GM21447 (cell line): ENCODE results near the gene TCF21.

Experiments used
- ATAC-seq: cut with Tn5 transposase; IDR thresholded peaks from one replicate; pipeline ENCODE4 v1.9.1; 2021; ENCODE audit not compliant: unreplicated experiment

TCF21 gene

DNA sequence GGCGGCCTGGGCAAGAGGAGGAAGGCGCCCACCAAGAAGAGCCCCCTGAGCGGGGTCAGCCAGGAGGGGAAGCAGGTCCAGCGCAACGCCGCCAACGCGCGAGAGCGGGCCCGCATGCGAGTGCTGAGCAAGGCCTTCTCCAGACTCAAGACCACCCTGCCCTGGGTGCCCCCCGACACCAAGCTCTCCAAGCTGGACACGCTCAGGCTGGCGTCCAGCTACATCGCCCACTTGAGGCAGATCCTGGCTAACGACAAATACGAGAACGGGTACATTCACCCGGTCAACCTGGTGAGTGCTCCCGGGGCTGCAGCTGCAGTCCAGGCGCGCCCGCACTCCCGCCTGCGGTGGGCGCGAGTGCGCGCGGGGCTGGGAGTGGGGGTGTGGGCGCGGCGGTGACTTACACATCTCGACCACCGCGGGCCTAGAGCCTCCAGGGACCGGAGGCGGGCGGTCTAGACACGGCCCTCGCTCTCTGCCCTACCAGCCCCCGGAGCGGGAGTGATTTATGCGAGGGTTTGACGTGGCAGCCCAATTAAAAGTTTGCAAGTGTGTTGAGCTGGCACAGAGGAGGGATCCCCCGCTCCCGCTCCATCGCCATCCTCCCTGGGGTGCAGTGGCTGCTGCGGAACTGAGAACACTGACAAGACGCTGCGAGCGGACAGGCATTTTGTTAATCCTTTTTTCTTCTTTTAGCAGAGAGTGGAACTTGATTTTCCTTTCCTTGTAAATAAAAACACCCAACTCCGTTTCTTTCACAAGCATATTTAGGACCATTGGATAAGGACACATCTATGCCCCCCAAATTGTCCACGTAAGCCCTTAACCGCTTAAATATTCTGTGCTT, 867 bp downstream of the TCF21 start:
- ATAC-seq = no peak

DNA sequence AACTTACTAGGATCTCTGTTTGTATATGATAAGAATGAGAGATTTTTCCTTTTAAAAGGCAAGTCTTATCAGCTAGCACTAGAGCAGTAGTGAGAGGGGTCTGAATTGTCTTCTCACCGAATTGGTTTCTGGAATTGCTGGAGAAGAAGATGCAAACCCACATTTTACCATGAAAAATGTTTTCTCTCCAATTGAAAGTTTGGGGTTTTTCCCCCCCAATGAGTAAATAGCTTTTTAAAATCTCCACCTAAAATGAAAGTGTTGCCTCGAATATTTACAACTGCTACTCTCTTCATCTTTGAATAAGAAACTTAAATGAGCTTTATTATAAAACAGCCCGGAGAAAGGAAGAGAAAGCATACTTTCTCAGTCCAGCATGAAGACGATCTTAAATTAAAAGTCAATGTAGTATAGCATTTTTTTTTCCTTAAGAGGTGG, 1.8 kb downstream of the TCF21 start:
- ATAC-seq = no peak

DNA sequence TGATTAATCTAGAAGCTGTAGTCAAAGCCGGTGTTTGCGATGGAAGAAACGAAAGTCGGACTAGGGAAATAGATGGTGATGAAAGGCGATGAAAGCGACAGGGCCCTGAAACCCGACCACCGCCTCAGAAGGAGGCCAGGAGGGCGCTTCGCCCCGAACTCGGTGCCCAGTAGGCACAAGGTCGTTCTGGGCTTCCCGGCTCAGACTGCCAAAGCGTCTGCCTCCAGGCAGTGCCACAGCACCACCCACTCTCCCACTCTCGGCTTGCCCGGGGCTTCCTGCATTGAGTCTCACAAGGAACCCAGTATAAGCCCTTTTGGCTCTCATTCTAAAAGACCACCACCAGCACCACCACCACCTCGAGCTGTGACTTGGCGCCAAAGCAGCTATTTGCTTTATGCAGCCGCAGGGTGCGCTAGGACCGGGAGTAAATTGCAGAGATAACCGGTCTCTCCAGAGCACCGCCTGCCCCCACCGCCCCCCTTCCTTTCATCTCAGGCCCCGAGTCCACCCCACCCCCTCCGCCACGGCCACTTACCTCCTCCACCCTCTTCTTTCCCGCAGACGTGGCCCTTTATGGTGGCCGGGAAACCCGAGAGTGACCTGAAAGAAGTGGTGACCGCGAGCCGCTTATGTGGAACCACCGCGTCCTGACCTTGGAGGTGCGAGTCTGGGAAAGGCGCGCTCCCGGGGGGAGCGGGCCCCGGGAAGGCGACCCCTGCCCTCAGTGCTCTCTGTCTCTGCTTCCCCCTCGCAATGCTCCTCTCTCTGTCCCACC, 2.4 kb downstream of the TCF21 start:
- no peak for ATAC-seq

DNA sequence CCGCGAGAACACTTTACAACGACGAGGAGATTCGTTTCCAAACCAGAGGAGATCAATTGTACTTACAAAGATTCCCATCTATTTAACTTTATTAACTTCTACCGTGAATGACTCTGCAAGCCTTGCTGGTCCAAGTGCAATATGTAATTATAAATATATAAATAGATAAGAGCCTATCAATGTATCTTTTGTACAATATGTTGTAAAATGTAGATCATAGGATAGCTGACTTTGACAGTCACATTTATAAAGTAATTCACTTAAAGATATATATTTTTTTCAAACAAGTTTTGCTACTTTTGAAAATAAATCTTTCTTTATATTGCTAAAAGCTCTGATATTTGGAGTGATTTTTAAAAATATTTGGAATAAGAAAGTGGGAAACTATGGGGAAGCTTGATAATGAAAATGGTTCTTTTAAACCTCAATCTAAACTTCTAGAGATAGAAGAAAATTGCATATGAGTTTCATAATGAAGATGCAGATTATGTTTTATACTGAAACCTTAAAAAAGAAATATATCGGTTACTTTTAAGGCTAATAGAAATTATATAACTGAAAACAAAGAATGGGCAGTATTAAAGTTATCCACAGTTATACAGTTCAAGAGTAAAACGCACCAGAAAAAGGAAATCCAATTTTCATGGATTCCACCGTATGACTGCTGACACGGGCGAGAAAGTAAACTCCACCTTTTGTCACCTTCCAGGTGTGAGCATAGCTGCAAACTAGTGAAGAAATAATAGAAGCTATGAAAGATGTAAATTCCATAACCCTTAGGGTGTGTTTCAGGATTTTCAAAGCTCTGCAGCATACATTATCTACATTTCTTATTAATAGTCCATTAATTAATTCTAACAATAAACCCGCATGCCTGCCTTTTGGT, 3.3 kb downstream of the TCF21 start:
- no peak for ATAC-seq

DNA sequence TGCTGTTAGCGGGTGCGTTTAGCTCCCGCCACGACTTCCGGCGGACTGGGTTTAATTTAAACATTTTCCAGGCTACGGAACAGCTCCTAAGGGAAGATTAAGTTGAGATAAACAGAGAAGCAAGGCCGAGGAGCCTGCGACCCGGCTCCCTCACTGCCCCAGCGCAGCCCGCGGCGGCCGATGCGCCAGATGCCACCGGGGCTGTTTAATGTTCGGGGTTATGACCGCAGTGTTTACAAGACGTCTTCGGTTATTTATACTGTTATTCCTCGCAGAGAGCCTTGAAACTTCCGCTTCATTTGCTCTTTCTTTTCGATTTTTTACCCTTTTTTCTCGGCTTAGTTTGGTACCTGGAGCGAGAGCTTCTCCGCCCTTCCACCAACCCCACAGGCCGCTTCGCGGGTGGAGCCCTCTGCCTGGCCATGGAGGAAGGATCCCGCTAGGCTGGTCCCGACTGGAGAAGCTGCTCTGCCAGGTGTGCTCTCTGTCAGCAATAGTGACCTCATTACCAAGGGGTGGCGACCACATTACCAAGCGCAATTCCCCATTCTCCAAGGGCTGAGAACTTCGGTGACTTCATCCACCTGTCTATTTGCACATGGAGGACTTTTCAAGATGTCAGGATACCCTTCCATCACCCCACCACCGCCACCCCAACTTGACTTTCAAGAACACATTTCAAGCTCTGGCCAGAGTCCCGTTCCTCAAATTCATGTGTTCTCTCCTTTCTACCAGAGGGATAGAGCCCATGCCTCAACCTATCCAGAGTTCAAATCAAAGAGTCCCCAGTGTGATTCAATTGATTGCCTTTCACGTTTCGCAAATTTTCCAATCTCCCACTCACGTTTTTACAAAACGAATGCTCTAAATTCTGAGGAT, 4.1 kb downstream of the TCF21 start:
- no peak for ATAC-seq

DNA sequence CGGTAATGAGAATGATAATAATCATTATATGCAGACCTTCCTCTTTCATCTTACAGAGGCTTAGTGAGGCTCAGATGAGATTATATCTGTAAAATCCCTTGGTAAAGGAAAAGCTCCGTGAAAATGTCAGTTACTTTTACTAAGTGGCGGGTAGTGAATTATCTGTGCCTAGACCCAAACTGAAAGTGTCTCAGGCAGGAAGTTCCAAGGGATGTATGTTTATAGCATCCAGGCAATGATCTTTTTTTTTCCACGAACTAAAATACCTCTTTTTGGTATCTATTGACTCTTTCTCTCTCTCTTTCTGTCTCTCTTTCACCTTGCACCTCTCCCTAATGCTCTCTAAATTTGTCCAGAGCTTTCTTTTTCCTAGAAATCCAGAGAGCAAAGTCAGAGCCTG, 5.0 kb downstream of the TCF21 start:
- no peak for ATAC-seq

DNA sequence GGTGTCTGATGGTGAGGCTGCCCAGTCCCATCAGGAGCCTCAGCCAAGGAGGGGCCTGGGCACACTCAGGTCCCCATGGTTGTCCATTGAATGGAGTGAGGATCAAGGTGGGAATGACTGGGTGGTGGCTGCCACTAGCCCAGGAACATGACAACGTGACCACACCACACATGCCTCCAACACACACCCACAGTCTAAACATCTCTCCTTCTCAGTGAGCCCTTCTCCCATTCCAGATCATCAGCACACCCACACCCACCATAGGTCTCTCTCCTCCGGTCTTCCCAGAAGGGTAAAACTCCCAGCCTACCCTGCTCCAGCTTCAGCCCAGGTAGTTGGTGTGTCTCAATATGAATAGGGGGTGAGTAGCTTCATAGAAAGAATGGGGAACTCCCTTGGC, 5.5 kb downstream of the TCF21 start:
- ATAC-seq = no peak

DNA sequence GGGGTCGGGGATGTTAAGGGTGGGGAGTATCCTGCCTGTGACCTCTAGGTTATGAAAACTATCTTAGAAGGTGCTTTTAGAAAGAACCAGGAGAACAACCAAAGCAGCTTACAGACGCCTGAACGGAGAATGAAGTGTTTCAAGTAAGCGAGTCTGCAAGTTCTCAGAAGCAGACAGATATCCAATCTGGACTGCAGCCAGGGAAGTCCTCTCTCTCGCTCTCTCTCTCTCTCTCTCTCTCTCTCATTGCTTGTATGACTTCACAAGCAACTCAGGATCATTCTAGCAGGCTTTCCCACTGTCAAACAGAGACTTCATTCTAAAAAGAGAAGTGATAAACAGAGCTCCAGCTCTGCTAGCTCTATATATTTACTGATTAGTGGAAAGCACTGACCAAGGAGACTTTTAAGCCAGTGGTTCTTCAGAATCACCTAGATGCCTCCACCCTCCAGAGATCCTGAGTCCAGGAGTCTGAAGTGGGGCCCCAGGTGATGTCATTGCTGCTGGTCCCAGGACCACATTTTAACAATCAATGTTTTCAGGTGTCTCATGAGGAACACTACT, 6.0 kb downstream of the TCF21 start:
- no peak for ATAC-seq

DNA sequence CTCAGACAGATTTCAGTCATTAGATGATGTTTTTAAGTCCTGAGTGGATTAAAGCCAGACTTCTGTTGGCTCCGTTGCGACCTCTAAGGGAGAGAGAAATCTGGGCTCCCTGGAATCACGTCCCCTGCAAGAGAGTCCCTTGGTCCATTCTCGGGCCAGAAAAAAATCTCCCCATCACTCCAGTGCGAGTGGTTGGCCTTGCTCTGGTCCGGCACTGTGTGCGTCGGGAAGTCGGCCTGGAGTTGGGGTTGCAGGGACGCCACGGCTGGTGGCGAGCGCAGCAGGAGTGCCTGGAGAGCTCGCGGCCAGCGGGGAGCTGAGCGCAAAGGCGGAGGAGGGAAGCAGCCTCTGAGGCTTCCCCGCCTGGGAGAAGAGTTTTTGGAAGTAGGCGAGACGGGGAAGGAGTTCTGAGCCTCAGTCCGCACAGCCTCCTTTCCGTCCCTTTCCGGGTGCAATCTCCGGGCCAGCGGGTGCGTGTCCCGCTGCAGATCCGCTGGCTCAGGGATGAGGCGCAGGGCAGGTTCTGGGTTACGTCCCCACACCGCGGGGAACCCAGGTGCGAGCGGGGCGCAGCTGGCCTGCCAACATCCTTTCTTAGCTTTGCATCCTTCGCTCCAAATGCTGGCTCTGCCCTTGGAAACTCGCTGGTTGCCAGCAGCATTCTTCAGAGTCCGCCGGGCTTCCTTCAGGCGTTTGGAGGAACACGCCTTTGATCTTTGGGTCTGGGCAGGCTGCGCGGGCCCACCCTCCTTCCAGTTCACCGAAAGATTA, 6.8 kb downstream of the TCF21 start:
- no peak for ATAC-seq

DNA sequence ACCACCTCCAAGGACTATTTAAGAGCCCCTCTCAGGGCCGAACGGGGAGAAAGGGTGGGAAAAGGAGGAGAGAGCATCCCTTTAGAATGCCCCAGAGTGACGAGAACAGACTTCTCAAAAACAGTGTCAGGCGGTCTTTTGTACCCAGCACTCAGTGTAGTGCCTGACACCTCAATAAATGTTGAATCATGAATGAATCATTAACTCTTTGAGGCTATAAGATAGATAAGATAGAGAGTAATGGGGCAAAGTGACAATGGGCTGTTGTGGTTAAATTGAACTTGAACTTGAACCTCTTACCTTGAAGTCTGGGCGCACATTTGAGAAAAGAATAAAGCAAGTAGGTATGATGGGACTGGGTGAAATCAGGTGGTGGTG, 7.4 kb downstream of the TCF21 start:
- ATAC-seq = no peak

DNA sequence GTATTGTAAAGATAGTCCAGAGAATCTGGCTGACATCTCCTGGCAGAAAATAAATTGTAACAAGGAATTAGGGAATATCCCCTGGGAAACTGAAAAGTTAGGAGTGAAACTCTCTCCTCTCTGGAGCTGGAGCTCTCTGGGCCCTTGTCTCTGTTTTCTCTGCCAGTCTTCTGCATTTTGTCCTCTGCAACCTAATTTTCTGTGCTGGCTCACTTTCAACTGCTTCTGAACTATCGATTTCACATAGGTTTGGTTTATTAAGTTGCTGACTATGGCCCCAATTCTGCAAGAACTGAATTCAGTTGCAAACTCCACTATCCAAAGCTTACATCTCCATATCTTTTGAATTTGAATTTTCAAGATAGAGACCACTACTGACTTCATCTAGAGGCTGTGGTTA, 9.3 kb downstream of the TCF21 start:
- no peak for ATAC-seq

GRCh38 chr6:133899556-133899955, 10.6 kb downstream of the TCF21 start:
- no peak for ATAC-seq

- ATAC-seq = no peak
Observed at GRCh38 chr6:133903855-133904254, 14.9 kb downstream of the TCF21 start.

GRCh38 chr6:133906050-133906449, 17.1 kb downstream of the TCF21 start:
- no peak for ATAC-seq

DNA sequence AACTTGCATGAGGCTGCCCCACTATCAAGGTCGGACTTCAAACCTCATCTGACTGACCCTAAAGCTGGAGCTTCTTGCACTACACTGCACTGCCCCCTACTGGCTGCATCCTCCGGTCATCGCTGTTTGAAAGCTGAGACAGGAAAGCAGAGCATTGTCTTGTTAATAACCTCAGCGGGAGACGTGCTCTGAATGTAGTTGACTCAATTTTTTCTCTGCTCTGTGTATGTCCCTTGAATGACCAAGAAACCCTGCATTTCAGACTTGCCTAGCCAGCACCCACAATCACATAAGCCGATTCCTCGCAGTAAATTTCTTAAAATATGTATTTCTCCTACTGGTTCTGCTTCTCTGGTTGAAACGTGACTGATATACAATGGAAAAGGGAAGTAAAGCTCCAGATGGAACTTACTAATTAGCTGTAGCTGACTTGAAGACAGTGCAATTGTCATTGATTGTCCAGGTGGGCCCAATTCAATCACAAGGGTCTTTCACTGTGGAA, 27.8 kb downstream of the TCF21 start:
- no peak for ATAC-seq

- no peak for ATAC-seq
Observed at GRCh38 chr6:133917781-133918180, 28.9 kb downstream of the TCF21 start.

DNA sequence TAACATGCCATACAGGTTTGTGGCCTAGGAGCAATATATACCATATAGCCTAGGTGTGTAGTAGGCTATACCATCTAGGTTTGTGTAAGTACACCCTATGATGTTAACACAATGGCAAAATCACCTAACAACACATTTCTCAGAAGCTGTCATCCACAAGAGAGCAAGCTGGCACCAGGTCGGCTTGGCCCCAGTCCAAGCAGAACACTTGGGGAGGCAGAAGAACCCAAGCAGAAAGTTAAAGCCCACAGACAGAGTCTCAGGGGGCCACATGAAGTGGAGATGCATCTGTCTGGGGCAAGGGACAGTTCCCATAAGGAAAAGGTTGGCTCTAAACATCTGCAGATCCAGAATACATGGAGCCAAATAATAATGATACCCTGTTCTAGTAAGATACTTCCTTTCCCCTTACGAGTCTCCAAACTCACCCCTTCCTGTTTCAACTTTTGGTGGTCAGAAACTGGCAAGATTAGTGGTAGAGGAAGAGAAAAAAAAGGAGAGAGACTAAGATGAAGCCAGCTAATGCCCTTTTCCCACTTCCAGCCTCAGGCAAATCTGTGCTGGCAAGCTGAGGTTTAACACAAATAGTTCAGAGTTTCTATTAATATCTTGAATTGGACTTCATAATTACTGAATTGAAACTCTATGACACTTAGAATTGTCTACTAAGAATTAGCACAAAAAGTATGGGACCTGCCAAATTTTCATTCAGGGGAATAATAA, 29.5 kb downstream of the TCF21 start:
- ATAC-seq = no peak

DNA sequence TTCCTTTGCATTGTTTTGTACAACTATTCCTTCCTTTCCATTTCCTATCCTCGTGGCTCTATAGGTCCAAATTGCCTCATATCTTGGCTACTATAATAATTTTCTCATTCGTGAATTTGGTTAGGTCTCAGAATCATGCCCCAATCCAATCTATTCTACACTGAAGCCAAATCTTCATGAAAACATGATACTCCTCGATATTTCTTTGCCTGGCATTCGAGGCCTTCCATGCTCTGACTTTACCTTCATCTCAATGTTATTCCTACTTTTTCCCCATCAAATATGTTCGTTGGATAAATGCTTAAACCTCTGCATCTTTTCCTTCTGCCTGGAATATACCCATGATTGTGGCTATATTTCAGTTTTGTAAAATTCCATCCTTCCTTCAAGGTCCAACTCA, 30.4 kb downstream of the TCF21 start:
- no peak for ATAC-seq
